Measurements from ENCODE around the gene PSORS1C2.

GRCh38 chr6:31139599-31139998 is 733 bp upstream of the PSORS1C2 start:
- no peak for TF ChIP-seq CTCF (IDR thresholded peaks at IDR 0.05; ENCODE audit: insufficient read depth, low read depth, low read length)
- no peak for TF ChIP-seq EZH2 (IDR thresholded peaks at IDR 0.05; ENCODE audit: insufficient read depth, low read length)

Measured in astrocyte (in vitro differentiated cells and primary cell).